ENCODE results near the gene ADAM12.

- TF ChIP-seq ZNF274 (IDR thresholded peaks at IDR 0.05; ENCODE audit: low read depth, low read length) (no peak), YY1 (IDR thresholded peaks at IDR 0.05; ENCODE audit: insufficient read depth, insufficient read length) (no peak), SUZ12 (IDR thresholded peaks at IDR 0.05; ENCODE audit: extremely low read depth, insufficient read depth, insufficient read length) (no peak)
These were observed 34.6 kb downstream of the ADAM12 start for GRCh38 chr10:126353666-126354065.

All from NT2/D1 (cell line).